CD14-positive monocyte (primary cell): ENCODE measurements around the gene OSBPL10. TPM values are rescaled to one million over a fixed set of nuclear protein-coding genes. Genes with fewer than 3 reads are reported as not detected.

Experiments used
- DNase-seq, 3 donors: peaks; one replicate each; pipeline ENCODE4 v3.0.0-alpha.2; 2011 to 2022
- H2AFZ ChIP-seq: 2 replicates; pipeline ENCODE4 v1.6.0; 2012; ENCODE audit warnings: mild to moderate bottlenecking, low read depth, low read length, inconsistent platforms; ENCODE audit not compliant: insufficient read depth, poor library complexity, severe bottlenecking
- H3K27ac ChIP-seq, 2 donors: 1 replicate in 1 of 2; 2 replicates in 1 of 2; pipeline ENCODE4 v1.5.1; 2012 to 2013; ENCODE audit warnings: low read length in 2 of 2, control low read depth in 1 of 2, inconsistent platforms in 1 of 2, low read depth in 1 of 2, mild to moderate bottlenecking in 1 of 2
- H3K27me3 ChIP-seq, 2 donors: one replicate each; pipeline versions ENCODE4 v1.6.0 to v1.6.1; 2011 to 2013; ENCODE audit warnings: low read length in 2 of 2; ENCODE audit not compliant: control insufficient read depth in 2 of 2, insufficient read depth in 2 of 2
- H3K36me3 ChIP-seq, 2 donors: replicated peaks in 1 of 2; 1 replicate in 1 of 2; 2 replicates in 1 of 2; pipeline versions ENCODE4 v1.5.1 to v1.6.1; 2012 to 2013; ENCODE audit warnings: low read length in 2 of 2, control low read depth in 1 of 2, inconsistent platforms in 1 of 2, mild to moderate bottlenecking in 1 of 2; ENCODE audit not compliant: insufficient read depth in 2 of 2, control insufficient read depth in 1 of 2
- H3K4me1 ChIP-seq, 2 donors: 1 replicate in 1 of 2; 2 replicates in 1 of 2; pipeline versions ENCODE4 v1.5.1 to v1.6.1; 2012 to 2013; ENCODE audit warnings: low read length in 2 of 2, control low read depth in 1 of 2, inconsistent platforms in 1 of 2, mild to moderate bottlenecking in 1 of 2, moderate library complexity in 1 of 2; ENCODE audit not compliant: insufficient read depth in 2 of 2, control insufficient read depth in 1 of 2
- H3K4me2 ChIP-seq: replicated peaks from 2 replicates; pipeline ENCODE3; 2012; ENCODE audit warnings: low read length, moderate library complexity, mild to moderate bottlenecking; ENCODE audit not compliant: poor library complexity, severe bottlenecking; ENCODE audit errors: extremely low read depth
- H3K4me3 ChIP-seq, 3 experiments: fragments of 200-600 bp in 1 of 3; sonication (generic) in 1 of 3; replicated peaks in 1 of 3; 1 replicate in 2 of 3; 2 replicates in 1 of 3; pipeline ENCODE4 v1.5.1; 2011 to 2013; ENCODE audit warnings: low read length in 3 of 3, mild to moderate bottlenecking in 3 of 3, control low read depth in 2 of 3, low read depth in 2 of 3, inconsistent platforms in 1 of 3, moderate library complexity in 1 of 3
- H3K79me2 ChIP-seq: 2 replicates; pipeline ENCODE4 v1.6.0; 2012; ENCODE audit warnings: mild to moderate bottlenecking, control low read depth, inconsistent platforms, low read length, moderate library complexity; ENCODE audit not compliant: insufficient read depth
- H3K9ac ChIP-seq: 2 replicates; pipeline ENCODE4 v1.6.0; 2017; ENCODE audit warnings: low read length, mild to moderate bottlenecking; ENCODE audit not compliant: insufficient read depth, poor library complexity, severe bottlenecking
- H3K9me3 ChIP-seq, 2 donors: replicated peaks in 1 of 2; 1 replicate in 1 of 2; 2 replicates in 1 of 2; pipeline versions ENCODE4 v1.5.1 to v1.6.1; 2012 to 2013; ENCODE audit warnings: low read length in 2 of 2, control low read depth in 1 of 2; ENCODE audit not compliant: control insufficient read depth in 1 of 2, insufficient read depth in 1 of 2
- H4K20me1 ChIP-seq: 2 replicates; pipeline ENCODE4 v1.6.0; 2012; ENCODE audit warnings: mild to moderate bottlenecking, low read length, control low read depth, moderate library complexity; ENCODE audit not compliant: insufficient read depth
- H3K27ac Mint-ChIP-seq, 7 donors: one replicate each; pipeline ENCODE4 v1.8.0; 2020; ENCODE audit warnings: mild to moderate bottlenecking in 7 of 7, mixed read lengths in 7 of 7, moderate library complexity in 6 of 7, inconsistent platforms in 2 of 7
- H3K27me3 Mint-ChIP-seq, 3 donors: one replicate each; pipeline ENCODE4 v1.8.0; 2021 to 2022; ENCODE audit warnings: low read depth in 3 of 3, mild to moderate bottlenecking in 3 of 3, mixed read lengths in 3 of 3, moderate library complexity in 3 of 3, inconsistent platforms in 1 of 3
- H3K36me3 Mint-ChIP-seq, 2 donors: one replicate each; pipeline ENCODE4 v1.8.0; 2020; ENCODE audit warnings: mixed read lengths in 2 of 2, inconsistent platforms in 1 of 2, mild to moderate bottlenecking in 1 of 2
- H3K4me1 Mint-ChIP-seq: one replicate; pipeline ENCODE4 v1.8.0; 2020; ENCODE audit warnings: mild to moderate bottlenecking, mixed read lengths
- H3K4me3 Mint-ChIP-seq, 2 donors: one replicate each; pipeline ENCODE4 v1.8.0; 2020; ENCODE audit warnings: mild to moderate bottlenecking in 2 of 2, mixed read lengths in 2 of 2, moderate library complexity in 1 of 2
- H3K9me3 Mint-ChIP-seq, 7 donors: one replicate each; pipeline ENCODE4 v1.8.0; 2020 to 2022; ENCODE audit warnings: mixed read lengths in 7 of 7, mild to moderate bottlenecking in 6 of 7, moderate library complexity in 6 of 7, inconsistent platforms in 2 of 7
- WGBS: methylation state at CpG from one replicate; pipeline ENCODE4 v1.1.5; 2013; ENCODE audit warnings: missing lambda C conversion rate; ENCODE audit not compliant: insufficient coverage; 5-methylcytosine and 5-hydroxymethylcytosine counted together
- intact Hi-C, 2 donors: fragments of 100-400 bp; cut with micrococcal nuclease; formaldehyde crosslinking; loops; one replicate each; pipeline versions ENCODE4 v1.15.0 to v1.15.1; 2023
- polyA plus RNA-seq, 3 donors: library from polyadenylated mRNA; depleted of rRNA in 1 of 3; unstranded in 2 of 3; stranded (reverse) in 1 of 3; fragments of 300-500 nt in 2 of 3; fragments of >200 nt in 1 of 3; fragmentation: Illumina TruSeq in 2 of 3; gene quantifications; 1 replicate in 2 of 3; 2 replicates in 1 of 3; pipeline ENCODE4 v1.2.3, GENCODE V29; 2012 to 2021
- TF ChIP-seq, protein P1 (sequence below): fragments of 200-600 bp; IDR thresholded peaks from one replicate; pipeline ENCODE4 v1.8.0; 2022; ENCODE audit warnings: antibody characterized with exemption, mild to moderate bottlenecking

Gene OSBPL10
- polyA plus RNA-seq, 3 donors: 0.03 TPM; not detected in 2

DNA sequence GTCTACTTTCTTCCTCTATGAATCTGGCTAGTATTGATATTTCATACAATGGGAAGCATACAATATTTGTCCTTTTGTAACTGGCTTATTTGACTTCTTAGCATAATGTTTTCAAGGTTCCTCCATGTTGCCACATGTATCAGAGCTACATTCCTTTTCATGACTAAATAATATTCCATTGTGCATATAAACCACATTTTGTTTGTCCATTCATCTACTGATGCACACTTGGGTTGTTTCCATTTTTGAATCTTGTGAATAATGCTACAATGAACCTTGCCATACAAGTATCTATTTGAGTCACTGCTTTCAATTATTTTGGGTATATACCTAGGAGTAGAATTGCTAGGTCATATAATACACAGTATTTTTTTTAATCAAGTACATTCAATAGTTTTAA, 38.0 kb downstream of the OSBPL10 start:
- Mint-ChIP-seq H3K9me3 (peaks cover 0 to 3% (median 0%) of the 10 kb centered on the region in 7 donors), H3K4me1 (no peaks in the 10 kb centered on the region), H3K36me3 (no peaks in the 10 kb centered on the region), H3K27me3 (peaks cover 3 to 6% (median 4%) of the 10 kb centered on the region in 3 donors), H3K4me3 (no peak overlapping the region), H3K27ac (no peak overlapping the region)
- H3K36me3 ChIP-seq: no peaks in the 10 kb centered on the region
- intact Hi-C loops: no loop called here
- H3K9me3 ChIP-seq: no peaks in the 10 kb centered on the region
- H3K4me1 ChIP-seq: no peaks in the 10 kb centered on the region
- no peak overlapping the region for H3K4me2 ChIP-seq
- TF ChIP-seq, protein P1, sequence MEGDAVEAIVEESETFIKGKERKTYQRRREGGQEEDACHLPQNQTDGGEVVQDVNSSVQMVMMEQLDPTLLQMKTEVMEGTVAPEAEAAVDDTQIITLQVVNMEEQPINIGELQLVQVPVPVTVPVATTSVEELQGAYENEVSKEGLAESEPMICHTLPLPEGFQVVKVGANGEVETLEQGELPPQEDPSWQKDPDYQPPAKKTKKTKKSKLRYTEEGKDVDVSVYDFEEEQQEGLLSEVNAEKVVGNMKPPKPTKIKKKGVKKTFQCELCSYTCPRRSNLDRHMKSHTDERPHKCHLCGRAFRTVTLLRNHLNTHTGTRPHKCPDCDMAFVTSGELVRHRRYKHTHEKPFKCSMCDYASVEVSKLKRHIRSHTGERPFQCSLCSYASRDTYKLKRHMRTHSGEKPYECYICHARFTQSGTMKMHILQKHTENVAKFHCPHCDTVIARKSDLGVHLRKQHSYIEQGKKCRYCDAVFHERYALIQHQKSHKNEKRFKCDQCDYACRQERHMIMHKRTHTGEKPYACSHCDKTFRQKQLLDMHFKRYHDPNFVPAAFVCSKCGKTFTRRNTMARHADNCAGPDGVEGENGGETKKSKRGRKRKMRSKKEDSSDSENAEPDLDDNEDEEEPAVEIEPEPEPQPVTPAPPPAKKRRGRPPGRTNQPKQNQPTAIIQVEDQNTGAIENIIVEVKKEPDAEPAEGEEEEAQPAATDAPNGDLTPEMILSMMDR: no peak
- no peak overlapping the region for H3K27ac ChIP-seq
- H2AFZ ChIP-seq: no peak overlapping the region
- no peak for DNase-seq
- no peak overlapping the region for H3K4me3 ChIP-seq
- H3K9ac ChIP-seq: no peak overlapping the region
- H3K27me3 ChIP-seq: no peaks in the 10 kb centered on the region
- no peaks in the 10 kb centered on the region for H3K79me2 ChIP-seq
- no peaks in the 10 kb centered on the region for H4K20me1 ChIP-seq

DNA sequence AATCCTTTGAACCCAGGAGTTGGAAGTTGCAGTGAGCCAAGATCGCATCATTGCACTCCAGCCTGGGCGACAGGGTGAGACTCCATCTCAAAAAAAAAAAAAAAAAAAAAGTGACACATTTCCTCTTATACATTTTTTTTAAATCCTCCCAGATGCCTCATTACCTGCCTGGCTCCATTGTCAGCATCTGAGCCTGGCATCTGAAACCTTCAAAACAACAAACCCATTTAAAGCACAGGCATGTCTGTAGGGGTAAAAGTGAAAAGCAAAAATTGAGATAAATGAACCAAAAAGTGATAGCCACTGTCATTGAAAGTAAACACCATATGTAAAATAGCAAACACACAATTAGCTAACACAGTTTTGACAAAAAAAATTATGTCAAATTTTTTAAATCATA, 38.6 kb downstream of the OSBPL10 start:
- Mint-ChIP-seq H3K27ac (no peak overlapping the region), H3K9me3 (peaks cover 0 to 3% (median 0%) of the 10 kb centered on the region in 7 donors), H3K36me3 (no peaks in the 10 kb centered on the region), H3K4me1 (no peaks in the 10 kb centered on the region), H3K4me3 (no peak overlapping the region), H3K27me3 (peaks cover 2 to 4% (median 2%) of the 10 kb centered on the region in 3 donors)
- H3K9ac ChIP-seq: no peak overlapping the region
- H2AFZ ChIP-seq: no peak overlapping the region
- no peaks in the 10 kb centered on the region for H3K4me1 ChIP-seq
- no peaks in the 10 kb centered on the region for H4K20me1 ChIP-seq
- no peaks in the 10 kb centered on the region for H3K36me3 ChIP-seq
- no peak overlapping the region for H3K27ac ChIP-seq
- intact Hi-C loops: no loop called here
- no peaks in the 10 kb centered on the region for H3K9me3 ChIP-seq
- H3K27me3 ChIP-seq: no peaks in the 10 kb centered on the region
- H3K79me2 ChIP-seq: no peaks in the 10 kb centered on the region
- TF ChIP-seq, protein P1: no peak
- no CpG with 5 or more reads among the region's 2 CpGs for WGBS
- no peak for DNase-seq
- no peak overlapping the region for H3K4me3 ChIP-seq
- H3K4me2 ChIP-seq: no peak overlapping the region
